NCI-H2196 treated with DMSO at 0.1 percent for 48 hours (cell line): ENCODE data around the gene TTLL3.

Source experiments
- DNase-seq: peaks from one replicate; lab custom pipeline; 2025; ENCODE audit not compliant: unreplicated experiment; lab: John Stamatoyannopoulos, UW

Gene TTLL3

GRCh38 chr3:9781551-9781950 is 28.5 kb upstream of the TTLL3 start:
- DNase-seq: no peak

- DNase-seq: peak; percentile 9
Measured at GRCh38 chr3:9781978-9782603, 28.0 kb upstream of the TTLL3 start.

- DNase-seq: no peak
Measured at GRCh38 chr3:9782770-9783169, 27.3 kb upstream of the TTLL3 start.

- no peak for DNase-seq
Measured at GRCh38 chr3:9783954-9784353, 26.1 kb upstream of the TTLL3 start.

- no peak for DNase-seq
Measured at GRCh38 chr3:9784965-9785364, 25.1 kb upstream of the TTLL3 start.

- DNase-seq: no peak
Measured at GRCh38 chr3:9785602-9786001, 24.5 kb upstream of the TTLL3 start.

GRCh38 chr3:9786209-9786739 is 23.8 kb upstream of the TTLL3 start:
- no peak for DNase-seq

GRCh38 chr3:9786825-9787669 is 23.0 kb upstream of the TTLL3 start:
- DNase-seq: no peak

- DNase-seq: no peak
Measured at GRCh38 chr3:9787714-9788113, 22.3 kb upstream of the TTLL3 start.

- no peak for DNase-seq
Measured at GRCh38 chr3:9791127-9791526, 18.9 kb upstream of the TTLL3 start.

- no peak for DNase-seq
Measured at GRCh38 chr3:9791790-9792404, 18.2 kb upstream of the TTLL3 start.

- DNase-seq: peak; percentile 74
Measured at GRCh38 chr3:9792405-9793160, 17.5 kb upstream of the TTLL3 start, which contains the start of the genes ARPC4 and TADA3. TSS of gene ARPC4 (plus strand) at chr3:9793082. CDS start at chr3:9793122, 40 bp downstream. TSS of gene TADA3 (minus strand) at chr3:9792473. CDS start at chr3:9791466, 1,007 bp downstream.

GRCh38 chr3:9793161-9793781 is 16.8 kb upstream of the TTLL3 start:
- no peak for DNase-seq

- no peak for DNase-seq
Measured at GRCh38 chr3:9794400-9794799, 15.7 kb upstream of the TTLL3 start.

- DNase-seq: no peak
Measured at GRCh38 chr3:9795207-9795606, 14.9 kb upstream of the TTLL3 start.

GRCh38 chr3:9797196-9797945 is 12.7 kb upstream of the TTLL3 start:
- no peak for DNase-seq

GRCh38 chr3:9800529-9800928 is 9.5 kb upstream of the TTLL3 start:
- DNase-seq: no peak

- DNase-seq: no peak
Measured at GRCh38 chr3:9803494-9803893, 6.6 kb upstream of the TTLL3 start.

GRCh38 chr3:9804996-9805395 is 5.1 kb upstream of the TTLL3 start:
- DNase-seq: no peak

- no peak for DNase-seq
Measured at GRCh38 chr3:9806137-9806536, 3.9 kb upstream of the TTLL3 start.
